Measurements from ENCODE around the gene SOCS4. TPM values are rescaled to one million over a fixed set of nuclear protein-coding genes. Genes with fewer than 3 reads are reported as not detected.
"Not testable (repeated sequence)": the region's sequence is repeated elsewhere in the genome, so short reads cannot be mapped to it uniquely, and the experiment has no call there.

The SOCS4 gene
- total RNA-seq, 1 experiment from 2014 or later = 31.5 TPM

- CTCF ChIA-PET = no interaction called here
- no peak overlapping the region for H3K4me3 Mint-ChIP-seq (ENCODE audit: low read depth, unreplicated experiment)
- BruUV-seq (replicated peaks) = no TSS peak
- no peaks in the 10 kb centered on the region for H3K9me3 Mint-ChIP-seq (ENCODE audit: low read depth, unreplicated experiment)
- peaks cover 61% of the 10 kb centered on the region for H3K36me3 Mint-ChIP-seq (ENCODE audit: insufficient read depth, unreplicated experiment)
- intact Hi-C loops (cut with micrococcal nuclease; ENCODE audit: unreplicated experiment) = no loop called here
- H3K27ac Mint-ChIP-seq (ENCODE audit: unreplicated experiment) = no peak overlapping the region
- DNase-seq = no peak
- no peaks in the 10 kb centered on the region for H3K27me3 Mint-ChIP-seq (ENCODE audit: unreplicated experiment)
- no peak for TF ChIP-seq CTCF (IDR thresholded peaks at IDR 0.05; ENCODE audit: unreplicated experiment)
- peaks cover 10% of the 10 kb centered on the region for H3K4me1 Mint-ChIP-seq (ENCODE audit: low read depth, unreplicated experiment)
These were observed 30.9 kb downstream of the SOCS4 start for GRCh38 chr14:55057919-55058318.

- no TSS peak for BruUV-seq (replicated peaks)
- Mint-ChIP-seq H3K4me1 (ENCODE audit: low read depth, unreplicated experiment) (no peaks in the 10 kb centered on the region), H3K9me3 (ENCODE audit: low read depth, unreplicated experiment) (no peaks in the 10 kb centered on the region), H3K4me3 (ENCODE audit: low read depth, unreplicated experiment) (no peak overlapping the region), H3K27ac (ENCODE audit: unreplicated experiment) (no peak overlapping the region), H3K27me3 (ENCODE audit: unreplicated experiment) (no peaks in the 10 kb centered on the region), H3K36me3 (ENCODE audit: insufficient read depth, unreplicated experiment) (peaks cover 54% of the 10 kb centered on the region)
- TF ChIP-seq CTCF (IDR thresholded peaks at IDR 0.05; ENCODE audit: unreplicated experiment) = no peak
- intact Hi-C loops (cut with micrococcal nuclease; ENCODE audit: unreplicated experiment) = no loop called here
- CTCF ChIA-PET = no interaction called here
- no peak for DNase-seq
These were observed 32.3 kb downstream of the SOCS4 start for GRCh38 chr14:55059333-55059732.

- Mint-ChIP-seq H3K4me3 (ENCODE audit: low read depth, unreplicated experiment) (no peak overlapping the region), H3K4me1 (ENCODE audit: low read depth, unreplicated experiment) (no peaks in the 10 kb centered on the region), H3K36me3 (ENCODE audit: insufficient read depth, unreplicated experiment) (peaks cover 63% of the 10 kb centered on the region), H3K9me3 (ENCODE audit: low read depth, unreplicated experiment) (no peaks in the 10 kb centered on the region), H3K27ac (ENCODE audit: unreplicated experiment) (no peak overlapping the region), H3K27me3 (ENCODE audit: unreplicated experiment) (no peaks in the 10 kb centered on the region)
- intact Hi-C loops (cut with micrococcal nuclease; ENCODE audit: unreplicated experiment) = no loop called here
- no TSS peak for BruUV-seq (replicated peaks)
- CTCF ChIA-PET = no interaction called here
- no peak for DNase-seq
- no peak for TF ChIP-seq CTCF (IDR thresholded peaks at IDR 0.05; ENCODE audit: unreplicated experiment)
These were observed 35.7 kb downstream of the SOCS4 start for GRCh38 chr14:55062517-55063351.

GRCh38 chr14:55064896-55065295, 37.9 kb downstream of the SOCS4 start:
- H3K27me3 Mint-ChIP-seq (ENCODE audit: unreplicated experiment); H3K4me3 Mint-ChIP-seq (ENCODE audit: low read depth, unreplicated experiment); intact Hi-C loops (cut with micrococcal nuclease; ENCODE audit: unreplicated experiment); H3K4me1 Mint-ChIP-seq (ENCODE audit: low read depth, unreplicated experiment); H3K9me3 Mint-ChIP-seq (ENCODE audit: low read depth, unreplicated experiment); DNase-seq; H3K27ac Mint-ChIP-seq (ENCODE audit: unreplicated experiment): not testable (repeated sequence)
- CTCF ChIA-PET = interaction anchor here (1.9 kb wide), 1 partner anchor 13 kb away, joined by 4 read pairs; no protein-coding TSS in a partner anchor
- TSS peak; percentile 3 for BruUV-seq (replicated peaks)
- peaks cover 49% of the 10 kb centered on the region for H3K36me3 Mint-ChIP-seq (ENCODE audit: insufficient read depth, unreplicated experiment)

- CTCF ChIA-PET = interaction anchor here (1.9 kb wide), 1 partner anchor 12 kb away, joined by 4 read pairs; no protein-coding TSS in a partner anchor
- BruUV-seq (replicated peaks) = no TSS peak
- no peaks in the 10 kb centered on the region for H3K4me1 Mint-ChIP-seq (ENCODE audit: low read depth, unreplicated experiment)
- intact Hi-C loops (cut with micrococcal nuclease; ENCODE audit: unreplicated experiment) = no loop called here
- no peak for TF ChIP-seq CTCF (IDR thresholded peaks at IDR 0.05; ENCODE audit: unreplicated experiment)
- no peak overlapping the region for H3K4me3 Mint-ChIP-seq (ENCODE audit: low read depth, unreplicated experiment)
- H3K27ac Mint-ChIP-seq (ENCODE audit: unreplicated experiment) = no peak overlapping the region
- H3K27me3 Mint-ChIP-seq (ENCODE audit: unreplicated experiment) = no peaks in the 10 kb centered on the region
- DNase-seq = no peak
- no peaks in the 10 kb centered on the region for H3K9me3 Mint-ChIP-seq (ENCODE audit: low read depth, unreplicated experiment)
- H3K36me3 Mint-ChIP-seq (ENCODE audit: insufficient read depth, unreplicated experiment) = peaks cover 47% of the 10 kb centered on the region
These were observed 38.4 kb downstream of the SOCS4 start for GRCh38 chr14:55065411-55065810.
